CD4-positive, alpha-beta T cell treated with Interleukin-15 for 4 hours (primary cell): ENCODE measurements around the gene ORMDL3.

Experiments
- DNase-seq: peaks from one replicate; pipeline ENCODE4 v3.0.0-alpha.2; 2020; ENCODE audit warnings: low spot score

Gene ORMDL3

DNA sequence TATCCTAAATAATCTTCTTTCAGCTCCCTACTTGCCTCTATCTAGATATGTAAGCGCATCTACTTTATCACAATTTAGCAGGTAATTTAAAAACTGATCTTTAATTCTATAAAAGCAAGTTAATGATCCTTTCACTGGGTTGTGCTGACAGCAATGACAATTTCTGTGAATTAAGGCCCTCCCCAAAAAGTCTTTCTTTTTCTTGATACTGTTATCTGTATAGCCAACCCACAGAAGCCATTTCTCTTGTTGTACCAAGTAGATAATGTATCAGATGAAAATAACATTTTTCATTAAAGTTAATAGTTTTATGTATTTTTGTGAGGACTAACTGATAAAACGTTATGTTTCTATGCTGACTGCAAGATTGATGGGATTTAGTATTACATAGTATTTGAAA lies 55.6 kb downstream of the ORMDL3 start:
- no peak for DNase-seq
